A673 (cell line): Measurements from ENCODE around the gene ELF3. TPM values are rescaled to one million over a fixed set of nuclear protein-coding genes. Genes with fewer than 3 reads are reported as not detected.
"Not testable (repeated sequence)": the region's sequence is repeated elsewhere in the genome, so short reads cannot be mapped to it uniquely, and the experiment has no call there.

ENCODE experiments used
- BruUV-seq: library from RNA; stranded (reverse); fragments of 400-500 nt; replicated peaks from 2 replicates; lab custom pipeline; 2021; lab: Mats Ljungman, UMichigan
- CTCF ChIA-PET: fragments of 300-600 bp; sonication (Branson Sonifier 250); formaldehyde crosslinking; loops from one replicate; lab custom pipeline; 2022; ENCODE audit warnings: antibody characterized with exemption; lab: Charles Lee
- POLR2A ChIA-PET: fragments of 300-600 bp; sonication (Branson Sonifier 250); formaldehyde crosslinking; loops from one replicate; lab custom pipeline; 2022; ENCODE audit warnings: antibody characterized with exemption; ENCODE audit not compliant: low non-redundant PET; lab: Charles Lee
- DNase-seq: peaks from one replicate; pipeline ENCODE4 v3.0.0-alpha.2; 2015; ENCODE audit warnings: low spot score
- H3K27ac ChIP-seq: fragments of 200-600 bp; sonication (generic); 2 replicates; pipeline ENCODE4 v1.5.1; 2016; ENCODE audit warnings: mixed run types, low read depth, mild to moderate bottlenecking, mixed read lengths, antibody characterized with exemption, low read length; ENCODE audit not compliant: poor library complexity, severe bottlenecking
- H3K27me3 ChIP-seq: fragments of 200-600 bp; sonication (generic); replicated peaks from 2 replicates; pipeline ENCODE4 v1.6.1; 2017; ENCODE audit warnings: mixed run types, low read depth, mild to moderate bottlenecking, mixed read lengths, antibody characterized with exemption, low read length; ENCODE audit not compliant: insufficient read depth, poor library complexity
- H3K36me3 ChIP-seq: fragments of 200-600 bp; sonication (generic); 2 replicates; pipeline ENCODE4 v1.6.1; 2016; ENCODE audit warnings: mixed run types, mild to moderate bottlenecking, mixed read lengths, antibody characterized with exemption, low read length; ENCODE audit not compliant: insufficient read depth, poor library complexity, severe bottlenecking
- H3K4me1 ChIP-seq: fragments of 200-600 bp; sonication (generic); 2 replicates; pipeline ENCODE4 v1.6.1; 2017; ENCODE audit warnings: mixed run types, mild to moderate bottlenecking, mixed read lengths, antibody characterized with exemption, low read length; ENCODE audit not compliant: insufficient read depth, poor library complexity, severe bottlenecking
- H3K4me3 ChIP-seq: fragments of 200-600 bp; sonication (generic); 2 replicates; pipeline ENCODE4 v1.5.1; 2016; ENCODE audit warnings: low read depth, mixed run types, mild to moderate bottlenecking, mixed read lengths, low read length; ENCODE audit not compliant: poor library complexity, severe bottlenecking
- H3K9me3 ChIP-seq: fragments of 200-600 bp; sonication (generic); 2 replicates; pipeline ENCODE4 v1.6.1; 2016; ENCODE audit warnings: mixed run types, low read depth, mild to moderate bottlenecking, mixed read lengths, antibody characterized with exemption, low read length; ENCODE audit not compliant: poor library complexity, severe bottlenecking
- EZH2 ChIP-seq: fragments of 200-600 bp; sonication (generic); IDR thresholded peaks from 2 replicates; pipeline ENCODE4 v1.6.1; 2017; ENCODE audit warnings: borderline replicate concordance, low read depth, mild to moderate bottlenecking, mixed read lengths, antibody characterized with exemption, low read length; ENCODE audit not compliant: poor library complexity, severe bottlenecking
- intact Hi-C: fragments of 100-400 bp; cut with micrococcal nuclease; formaldehyde crosslinking; loops from one replicate; pipeline ENCODE4 v1.10.0; 2022; ENCODE audit not compliant: unreplicated experiment
- total RNA-seq: library from RNA; stranded (reverse); gene quantifications from 2 replicates; pipeline ENCODE4 v1.2.3, GENCODE V29; 2021
- TF ChIP-seq, protein P1 (sequence below): fragments of 300-800, 200-600 bp; sonication (generic); conservative IDR thresholded peaks from 2 replicates; pipeline ENCODE4 v1.5.1; 2017; ENCODE audit warnings: low read depth, mild to moderate bottlenecking, antibody characterized with exemption, low read length, moderate library complexity, mixed read lengths

Gene ELF3
- total RNA-seq, 1 experiment from 2014 or later: 0.56 TPM

DNA sequence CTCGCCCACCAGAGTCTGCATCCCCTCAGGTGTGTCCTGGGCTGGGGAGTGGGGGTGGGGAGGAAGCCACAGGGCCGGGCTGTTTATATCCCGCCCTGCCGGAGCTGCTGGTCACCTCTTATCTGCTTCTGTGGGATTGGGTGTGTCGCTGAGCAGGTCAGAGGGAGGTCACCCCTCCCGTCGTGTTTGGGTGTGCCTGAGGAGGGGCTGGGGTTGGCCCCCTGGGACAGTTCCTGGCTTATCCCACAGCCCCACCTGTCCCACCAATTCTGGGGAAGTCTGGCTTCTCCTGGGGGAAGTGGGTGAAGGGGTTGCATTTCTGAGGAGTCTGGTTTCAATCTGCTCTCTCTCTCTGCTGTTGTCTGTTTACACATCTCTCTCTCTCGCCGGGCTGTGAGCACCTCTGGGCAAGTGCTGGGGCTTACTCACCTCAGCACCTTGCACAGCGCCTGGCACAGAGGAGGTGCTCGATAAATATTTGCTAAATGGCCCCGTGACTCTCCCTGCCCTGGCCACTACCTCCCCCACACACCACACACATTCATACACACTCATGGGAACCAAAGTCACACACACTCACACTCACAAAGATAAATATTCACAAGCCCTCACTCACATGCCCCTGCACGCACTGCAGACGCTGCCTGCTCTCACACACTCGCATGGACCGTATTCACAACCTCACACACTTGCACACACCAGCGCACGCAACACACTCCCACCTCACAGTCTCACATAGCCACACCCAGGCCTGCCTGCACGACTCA is 8.3 kb downstream of the ELF3 start:
- no TSS peak for BruUV-seq
- POLR2A ChIA-PET: no interaction called here
- Histone ChIP-seq H3K4me1 (no peaks in the 10 kb centered on the region), H3K27me3 (no peaks in the 10 kb centered on the region), H3K27ac (no peak overlapping the region), H3K36me3 (no peaks in the 10 kb centered on the region), H3K9me3 (no peaks in the 10 kb centered on the region), H3K4me3 (no peak overlapping the region)
- TF ChIP-seq, protein P1, sequence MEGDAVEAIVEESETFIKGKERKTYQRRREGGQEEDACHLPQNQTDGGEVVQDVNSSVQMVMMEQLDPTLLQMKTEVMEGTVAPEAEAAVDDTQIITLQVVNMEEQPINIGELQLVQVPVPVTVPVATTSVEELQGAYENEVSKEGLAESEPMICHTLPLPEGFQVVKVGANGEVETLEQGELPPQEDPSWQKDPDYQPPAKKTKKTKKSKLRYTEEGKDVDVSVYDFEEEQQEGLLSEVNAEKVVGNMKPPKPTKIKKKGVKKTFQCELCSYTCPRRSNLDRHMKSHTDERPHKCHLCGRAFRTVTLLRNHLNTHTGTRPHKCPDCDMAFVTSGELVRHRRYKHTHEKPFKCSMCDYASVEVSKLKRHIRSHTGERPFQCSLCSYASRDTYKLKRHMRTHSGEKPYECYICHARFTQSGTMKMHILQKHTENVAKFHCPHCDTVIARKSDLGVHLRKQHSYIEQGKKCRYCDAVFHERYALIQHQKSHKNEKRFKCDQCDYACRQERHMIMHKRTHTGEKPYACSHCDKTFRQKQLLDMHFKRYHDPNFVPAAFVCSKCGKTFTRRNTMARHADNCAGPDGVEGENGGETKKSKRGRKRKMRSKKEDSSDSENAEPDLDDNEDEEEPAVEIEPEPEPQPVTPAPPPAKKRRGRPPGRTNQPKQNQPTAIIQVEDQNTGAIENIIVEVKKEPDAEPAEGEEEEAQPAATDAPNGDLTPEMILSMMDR: no peak
- TF ChIP-seq EZH2: no peak
- CTCF ChIA-PET: no interaction called here
- no peak for DNase-seq
- intact Hi-C loops: no loop called here

GRCh38 chr1:202019235-202019558 is 8.8 kb downstream of the ELF3 start:
- intact Hi-C loops, POLR2A ChIA-PET, H3K36me3 ChIP-seq, H3K4me3 ChIP-seq, DNase-seq, H3K27ac ChIP-seq, H3K9me3 ChIP-seq, BruUV-seq, H3K27me3 ChIP-seq, CTCF ChIA-PET, H3K4me1 ChIP-seq: not testable (repeated sequence)

DNA sequence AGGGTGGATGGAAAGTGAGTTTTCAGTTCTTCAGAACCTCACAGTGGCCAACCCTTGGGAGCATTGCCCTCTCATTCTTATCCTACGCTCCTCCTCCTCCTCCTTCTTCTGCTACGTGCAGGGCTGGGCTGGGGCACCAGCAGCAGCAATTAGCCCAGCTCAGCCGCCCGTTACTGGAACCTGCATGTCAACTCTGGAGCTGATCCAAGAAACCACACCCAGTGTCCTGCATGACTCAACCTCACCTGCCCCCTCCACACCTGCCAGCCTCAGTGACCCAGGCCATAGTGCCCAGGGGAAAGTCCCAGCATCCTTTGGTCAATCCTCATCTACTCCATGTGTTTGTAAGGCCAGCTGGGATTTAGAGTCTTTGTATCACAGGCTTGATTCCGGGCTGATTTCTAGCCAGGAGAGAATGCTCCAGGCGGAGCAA is 12.6 kb downstream of the ELF3 start:
- no peaks in the 10 kb centered on the region for H3K4me1 ChIP-seq
- H3K27ac ChIP-seq: no peak overlapping the region
- no peaks in the 10 kb centered on the region for H3K36me3 ChIP-seq
- TF ChIP-seq, protein P1: no peak
- no peak for TF ChIP-seq EZH2
- POLR2A ChIA-PET: no interaction called here
- CTCF ChIA-PET: no interaction called here
- intact Hi-C loops: no loop called here
- BruUV-seq: no TSS peak
- H3K27me3 ChIP-seq: no peaks in the 10 kb centered on the region
- no peaks in the 10 kb centered on the region for H3K9me3 ChIP-seq
- no peak for DNase-seq
- no peak overlapping the region for H3K4me3 ChIP-seq

DNA sequence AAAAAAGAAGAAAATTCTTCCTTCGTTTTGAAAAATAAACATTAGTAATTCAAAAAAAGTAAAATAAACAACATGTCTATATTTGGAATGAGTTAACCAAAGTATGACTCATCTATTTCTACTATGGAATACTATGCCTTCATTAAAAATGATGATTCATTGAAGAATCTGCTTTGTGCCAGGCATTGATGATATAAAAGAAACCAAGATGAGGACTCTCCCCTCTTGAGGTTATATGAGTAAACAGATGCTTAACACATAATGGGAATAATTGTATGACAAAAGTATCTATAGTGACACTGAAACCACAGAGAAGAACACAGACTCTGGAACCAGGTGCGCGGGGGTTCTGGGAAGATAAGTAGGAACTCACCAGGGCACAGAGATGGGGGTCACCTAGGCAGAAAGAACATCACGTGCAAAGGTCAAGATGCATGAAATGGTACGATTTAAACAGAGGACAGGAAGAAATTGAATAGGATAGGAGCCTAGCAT is 18.8 kb downstream of the ELF3 start:
- BruUV-seq: no TSS peak
- POLR2A ChIA-PET: no interaction called here
- intact Hi-C loops: no loop called here

More for the DNA sequence above, 18.8 kb downstream of the ELF3 start:
- Histone ChIP-seq H3K27ac (no peak overlapping the region), H3K4me3 (no peak overlapping the region), H3K9me3 (no peaks in the 10 kb centered on the region), H3K27me3 (no peaks in the 10 kb centered on the region), H3K36me3 (no peaks in the 10 kb centered on the region), H3K4me1 (no peaks in the 10 kb centered on the region)
- TF ChIP-seq, protein P1: no peak
- no peak for TF ChIP-seq EZH2
- CTCF ChIA-PET: no interaction called here
- DNase-seq: peak; percentile 29
